Glomerular visceral epithelial cell (primary cell): ENCODE measurements around the gene ATP7B.
A peak's percentile ranks its signal among the peaks of the same experiment; 100 is the strongest.
"Not testable (repeated sequence)": the region's sequence is repeated elsewhere in the genome, so short reads cannot be mapped to it uniquely, and the experiment has no call there.

Experiments used
- DNase-seq: peaks from one replicate; pipeline ENCODE4 v3.0.0-alpha.2; 2016; ENCODE audit errors: extremely low spot score

The ATP7B gene

GRCh38 chr13:52010890-52011631 lies at the start of gene ATP7B:
TSS of gene ATP7B (minus strand) at chr13:52011450. CDS start at chr13:52011337, 113 bp downstream.
- DNase-seq, result peak; percentile 15

GRCh38 chr13:52053460-52053859 lies 42.2 kb upstream of the ATP7B start:
- no peak for DNase-seq

GRCh38 chr13:52051400-52051799 lies 40.1 kb upstream of the ATP7B start:
- no peak for DNase-seq

GRCh38 chr13:52048516-52048915 lies 37.3 kb upstream of the ATP7B start:
- DNase-seq, result no peak

GRCh38 chr13:52047463-52047862 lies 36.2 kb upstream of the ATP7B start:
- DNase-seq, result no peak

GRCh38 chr13:52043675-52044074 lies 32.4 kb upstream of the ATP7B start:
- no peak for DNase-seq

GRCh38 chr13:52036037-52036436 lies 24.8 kb upstream of the ATP7B start:
- DNase-seq, result no peak

- no peak for DNase-seq
Measured at GRCh38 chr13:52034616-52035226, 23.5 kb upstream of the ATP7B start.

- no peak for DNase-seq
Measured at GRCh38 chr13:52033039-52033438, 21.8 kb upstream of the ATP7B start.

GRCh38 chr13:52030401-52030800 lies 19.2 kb upstream of the ATP7B start:
- DNase-seq, result not testable (repeated sequence)

- no peak for DNase-seq
Measured at GRCh38 chr13:52029569-52029968, 18.3 kb upstream of the ATP7B start.

- DNase-seq, result no peak
Measured at GRCh38 chr13:52027832-52028231, 16.6 kb upstream of the ATP7B start.

GRCh38 chr13:52026246-52026626 lies 15.0 kb upstream of the ATP7B start:
- no peak for DNase-seq

GRCh38 chr13:52025475-52026245 lies 14.4 kb upstream of the ATP7B start:
- DNase-seq, result no peak

- no peak for DNase-seq
Measured at GRCh38 chr13:52024481-52024880, 13.2 kb upstream of the ATP7B start, which contains the start of gene UTP14C. TSS of gene UTP14C (plus strand) at chr13:52024691. CDS start at chr13:52028805, 4,114 bp downstream.

- DNase-seq, result no peak
Measured at GRCh38 chr13:52022356-52022755, 11.1 kb upstream of the ATP7B start.

GRCh38 chr13:52020191-52020590 lies 8.9 kb upstream of the ATP7B start:
- no peak for DNase-seq

GRCh38 chr13:52016296-52016695 lies 5.0 kb upstream of the ATP7B start:
- no peak for DNase-seq

GRCh38 chr13:52012512-52012836 lies 1.2 kb upstream of the ATP7B start:
- DNase-seq, result no peak

GRCh38 chr13:52011632-52012511 lies 622 bp upstream of the ATP7B start, which contains the start of gene ALG11:
TSS of gene ALG11 (plus strand) at chr13:52012398. CDS start at chr13:52012419, 21 bp downstream.
- DNase-seq, result peak; percentile 99

GRCh38 chr13:52009946-52010345 lies 1.3 kb downstream of the ATP7B start:
- DNase-seq, result no peak
